Measurements from ENCODE around the gene RGS6. TPM values are rescaled to one million over a fixed set of nuclear protein-coding genes. Genes with fewer than 3 reads are reported as not detected.

The RGS6 gene
- total and polyA plus RNA-seq, 4 donors, result 0.06 to 5.3 (median 0.17) TPM; not detected in 1

GRCh38 chr14:72172597-72172996 is 240.4 kb downstream of the RGS6 start:
- no peak for TF ChIP-seq RAD21 (IDR thresholded peaks at IDR 0.05)
- TF ChIP-seq HNF4G (IDR thresholded peaks at IDR 0.05), result no peak
- TF ChIP-seq FOXA1 (IDR thresholded peaks at IDR 0.05), result no peak
- no peak for TF ChIP-seq SP1 (IDR thresholded peaks at IDR 0.05)
- TF ChIP-seq FOXA2 (IDR thresholded peaks at IDR 0.05), result no peak
- TF ChIP-seq, protein P1, sequence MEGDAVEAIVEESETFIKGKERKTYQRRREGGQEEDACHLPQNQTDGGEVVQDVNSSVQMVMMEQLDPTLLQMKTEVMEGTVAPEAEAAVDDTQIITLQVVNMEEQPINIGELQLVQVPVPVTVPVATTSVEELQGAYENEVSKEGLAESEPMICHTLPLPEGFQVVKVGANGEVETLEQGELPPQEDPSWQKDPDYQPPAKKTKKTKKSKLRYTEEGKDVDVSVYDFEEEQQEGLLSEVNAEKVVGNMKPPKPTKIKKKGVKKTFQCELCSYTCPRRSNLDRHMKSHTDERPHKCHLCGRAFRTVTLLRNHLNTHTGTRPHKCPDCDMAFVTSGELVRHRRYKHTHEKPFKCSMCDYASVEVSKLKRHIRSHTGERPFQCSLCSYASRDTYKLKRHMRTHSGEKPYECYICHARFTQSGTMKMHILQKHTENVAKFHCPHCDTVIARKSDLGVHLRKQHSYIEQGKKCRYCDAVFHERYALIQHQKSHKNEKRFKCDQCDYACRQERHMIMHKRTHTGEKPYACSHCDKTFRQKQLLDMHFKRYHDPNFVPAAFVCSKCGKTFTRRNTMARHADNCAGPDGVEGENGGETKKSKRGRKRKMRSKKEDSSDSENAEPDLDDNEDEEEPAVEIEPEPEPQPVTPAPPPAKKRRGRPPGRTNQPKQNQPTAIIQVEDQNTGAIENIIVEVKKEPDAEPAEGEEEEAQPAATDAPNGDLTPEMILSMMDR (IDR thresholded peaks at IDR 0.05; ENCODE audit: low read depth, low read length, missing input control), result no peak
- TF ChIP-seq RXRA (IDR thresholded peaks at IDR 0.05), result no peak
- no peak for TF ChIP-seq NR2F2 (IDR thresholded peaks at IDR 0.05)
- no peak for TF ChIP-seq HNF4A (conservative IDR thresholded peaks at IDR 0.05)
- TF ChIP-seq ZBTB33 (IDR thresholded peaks at IDR 0.05), result no peak
- TF ChIP-seq JUND (IDR thresholded peaks at IDR 0.05), result no peak
- no peak for TF ChIP-seq TAF1 (conservative IDR thresholded peaks at IDR 0.05)
- TF ChIP-seq YY1 (IDR thresholded peaks at IDR 0.05), result no peak
- 65% methylated on average over 3 of the region's 3 CpGs for WGBS

DNA sequence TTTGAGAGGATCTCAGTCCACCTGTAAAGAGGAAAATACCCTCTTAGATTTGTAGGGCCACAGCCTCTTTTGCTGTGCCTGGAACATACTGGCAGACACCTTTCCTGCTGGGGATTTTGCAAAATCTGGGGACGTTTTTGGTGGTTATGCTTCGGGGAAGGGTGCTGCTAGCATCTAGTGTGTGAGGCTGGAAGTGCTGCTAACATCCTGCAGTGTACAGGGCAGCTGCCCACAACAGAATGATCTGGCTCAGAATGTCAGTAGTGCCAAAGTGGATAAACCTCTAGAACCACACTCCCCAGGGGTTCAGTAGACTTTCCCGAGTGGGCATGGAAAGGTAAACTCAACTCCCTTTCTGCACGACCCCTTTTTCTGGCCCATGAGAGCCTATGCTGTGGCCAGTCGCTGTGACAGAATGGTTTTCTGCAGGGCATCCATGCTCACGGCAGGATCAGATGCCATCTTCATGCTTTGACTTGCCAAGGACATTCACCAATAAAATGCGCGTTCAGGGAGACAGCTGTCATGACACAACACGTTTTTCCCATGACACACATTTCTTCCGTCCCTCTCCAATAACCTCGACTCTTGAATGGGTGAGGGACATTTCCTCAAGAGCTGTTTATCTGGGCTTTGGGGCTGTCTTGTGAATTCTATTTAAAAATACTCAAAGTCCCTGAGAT is 240.9 kb downstream of the RGS6 start:
- Histone ChIP-seq H3K27ac (ENCODE audit: low read depth in 1 of 2, low read length in 2 of 2) (no peak overlapping the region), H3K9ac (ENCODE audit: low read depth in 1 of 2, low read length in 2 of 2) (no peak overlapping the region), H3K4me1 (ENCODE audit: control insufficient read depth in 4 of 4, insufficient read depth in 4 of 4, low read length in 3 of 4) (no peaks in the 10 kb centered on the region), H3K27me3 (ENCODE audit: control insufficient read depth in 4 of 4, insufficient read depth in 4 of 4, low read length in 3 of 4) (peaks cover 0 to 7% (median 0%) of the 10 kb centered on the region in 4 donors), H3K36me3 (ENCODE audit: control insufficient read depth in 4 of 4, insufficient read depth in 3 of 4, low read depth in 1 of 4, low read length in 3 of 4) (no peaks in the 10 kb centered on the region), H3K9me3 (ENCODE audit: control insufficient read depth in 4 of 4, low read length in 3 of 4) (peaks cover 0 to 1% (median 0%) of the 10 kb centered on the region in 4 donors), H3K4me3 (ENCODE audit: low read depth in 1 of 3, low read length in 3 of 3) (no peak overlapping the region)
- no peak for TF ChIP-seq FOXA2 (IDR thresholded peaks at IDR 0.05)
- TF ChIP-seq, protein P2, sequence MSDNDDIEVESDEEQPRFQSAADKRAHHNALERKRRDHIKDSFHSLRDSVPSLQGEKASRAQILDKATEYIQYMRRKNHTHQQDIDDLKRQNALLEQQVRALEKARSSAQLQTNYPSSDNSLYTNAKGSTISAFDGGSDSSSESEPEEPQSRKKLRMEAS (IDR thresholded peaks at IDR 0.05), result no peak
- TF ChIP-seq SP1 (IDR thresholded peaks at IDR 0.05), result no peak
- no peak for DNase-seq (ENCODE audit: low spot score)
- 69% methylated on average over 11 of the region's 11 CpGs for WGBS

More at GRCh38 chr14:72172597-72172996, 240.4 kb downstream of the RGS6 start:
- peaks cover 0 to 6% (median 0%) of the 10 kb centered on the region in 4 donors for H3K27me3 ChIP-seq (ENCODE audit: control insufficient read depth in 4 of 4, insufficient read depth in 4 of 4, low read length in 3 of 4)
- H3K36me3 ChIP-seq (ENCODE audit: control insufficient read depth in 4 of 4, insufficient read depth in 3 of 4, low read depth in 1 of 4, low read length in 3 of 4), result no peaks in the 10 kb centered on the region
- DNase-seq (ENCODE audit: low spot score), result no peak
- H3K27ac ChIP-seq (ENCODE audit: low read depth in 1 of 2, low read length in 2 of 2), result no peak overlapping the region
- H3K9ac ChIP-seq (ENCODE audit: low read depth in 1 of 2, low read length in 2 of 2), result no peak overlapping the region
- H3K4me1 ChIP-seq (ENCODE audit: control insufficient read depth in 4 of 4, insufficient read depth in 4 of 4, low read length in 3 of 4), result no peaks in the 10 kb centered on the region
- no peaks in the 10 kb centered on the region for H3K9me3 ChIP-seq (ENCODE audit: control insufficient read depth in 4 of 4, low read length in 3 of 4)
- no peak overlapping the region for H3K4me3 ChIP-seq (ENCODE audit: low read depth in 1 of 3, low read length in 3 of 3)

- TF ChIP-seq HNF4A (conservative IDR thresholded peaks at IDR 0.05) (no peak), SP1 (IDR thresholded peaks at IDR 0.05) (no peak), FOXA1 (IDR thresholded peaks at IDR 0.05) (no peak)
- Histone ChIP-seq H3K4me1 (ENCODE audit: control insufficient read depth in 4 of 4, insufficient read depth in 4 of 4, low read length in 3 of 4) (no peaks in the 10 kb centered on the region), H3K27ac (ENCODE audit: low read depth in 1 of 2, low read length in 2 of 2) (no peak overlapping the region), H3K9me3 (ENCODE audit: control insufficient read depth in 4 of 4, low read length in 3 of 4) (peaks cover 0 to 5% (median 3%) of the 10 kb centered on the region in 4 donors), H3K9ac (ENCODE audit: low read depth in 1 of 2, low read length in 2 of 2) (no peak overlapping the region), H3K27me3 (ENCODE audit: control insufficient read depth in 4 of 4, insufficient read depth in 4 of 4, low read length in 3 of 4) (peaks cover 0 to 6% (median 3%) of the 10 kb centered on the region in 4 donors), H3K4me3 (ENCODE audit: low read depth in 1 of 3, low read length in 3 of 3) (no peak overlapping the region), H3K36me3 (ENCODE audit: control insufficient read depth in 4 of 4, insufficient read depth in 3 of 4, low read depth in 1 of 4, low read length in 3 of 4) (no peaks in the 10 kb centered on the region)
- no peak for DNase-seq (ENCODE audit: low spot score)
- 73% methylated on average over 1 of the region's 1 CpG for WGBS
Measured at GRCh38 chr14:72177251-72177650, 245.0 kb downstream of the RGS6 start.
